GM18508 (cell line): Measurements from ENCODE around the gene KRT73.
"Not testable (repeated sequence)": the region's sequence is repeated elsewhere in the genome, so short reads cannot be mapped to it uniquely, and the experiment has no call there.

Experiments
- ATAC-seq: cut with Tn5 transposase; IDR thresholded peaks from one replicate; pipeline ENCODE4 v1.9.1; 2021; ENCODE audit warnings: moderate number of reproducible peaks; ENCODE audit not compliant: insufficient read depth, unreplicated experiment

The KRT73 gene

DNA sequence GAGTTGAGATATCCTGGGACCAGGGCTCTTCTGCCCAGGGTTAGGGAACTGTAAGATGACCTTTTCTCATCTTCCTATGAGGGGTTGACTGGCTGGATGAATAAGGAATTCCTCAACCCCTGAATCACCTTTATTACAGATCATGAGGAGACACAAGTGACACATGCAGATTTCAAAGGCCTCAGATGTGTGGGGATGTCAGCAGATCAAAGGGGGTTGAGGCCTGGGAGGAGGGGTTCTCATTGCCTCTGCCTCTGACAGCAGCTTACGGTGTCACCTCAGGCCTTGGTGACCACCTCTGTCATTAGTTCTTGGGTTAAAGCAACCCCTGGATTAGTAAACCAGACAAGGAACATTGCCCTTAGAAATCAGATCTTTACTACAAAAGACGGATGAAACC is 15.0 kb downstream of the KRT73 start:
- no peak for ATAC-seq

GRCh38 chr12:52602552-52602951 is 15.8 kb downstream of the KRT73 start:
- no peak for ATAC-seq

DNA sequence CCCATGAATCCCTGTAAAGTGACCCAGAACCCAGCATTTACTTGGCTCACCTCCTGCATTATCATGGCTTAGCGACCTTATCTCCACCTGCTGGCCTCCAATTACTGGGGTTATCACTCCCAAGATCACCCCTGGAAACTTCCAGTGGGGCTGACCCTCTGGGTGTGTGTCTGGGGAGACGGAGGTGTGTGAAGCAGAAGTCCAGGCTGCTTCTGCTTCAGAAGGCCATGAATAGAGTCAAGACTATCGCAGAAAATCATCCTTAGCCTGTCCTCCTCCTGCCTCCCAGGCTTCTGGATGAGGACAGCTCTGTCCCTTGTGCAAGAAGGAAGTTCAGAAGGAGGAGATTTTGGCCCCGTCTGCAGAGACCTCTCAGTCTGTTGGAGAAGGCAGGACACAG is 16.7 kb downstream of the KRT73 start:
- no peak for ATAC-seq

DNA sequence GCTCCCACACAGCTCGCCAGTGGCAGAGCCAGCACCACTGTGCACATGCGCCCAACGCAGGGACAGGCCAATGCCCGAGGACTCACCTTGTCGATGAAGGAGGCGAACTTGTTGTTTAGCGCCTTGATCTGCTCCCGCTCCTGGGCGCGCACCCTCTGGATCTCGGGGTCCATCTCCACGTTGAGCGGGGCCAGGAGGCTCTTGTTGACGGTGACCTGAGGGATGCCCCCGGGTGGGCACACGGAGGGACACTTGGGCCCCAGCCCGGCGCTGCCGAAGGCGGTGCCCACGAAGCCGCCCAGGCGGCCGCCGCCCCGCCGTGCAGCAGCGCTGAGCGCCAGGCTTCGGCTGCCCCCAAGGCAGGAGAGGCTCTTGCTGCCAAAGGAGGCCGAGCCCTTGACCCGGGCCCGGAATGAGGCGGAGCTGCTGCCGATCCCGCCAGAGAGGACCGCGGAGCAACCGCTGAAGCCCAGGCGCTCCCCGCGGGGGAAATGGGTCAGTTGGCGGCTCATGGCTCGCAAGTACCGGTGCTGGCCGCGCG is 17.3 kb downstream of the KRT73 start, which contains the start of gene KRT72:
KRT72 (minus strand) TSS at position 523 of the 541 bp plus-strand sequence; CDS start at position 512, 11 bp downstream.
- no peak for ATAC-seq

- no peak for ATAC-seq
These were observed 17.9 kb downstream of the KRT73 start for GRCh38 chr12:52600475-52600874.

- ATAC-seq, result no peak
These were observed 18.3 kb downstream of the KRT73 start for GRCh38 chr12:52600071-52600470.

DNA sequence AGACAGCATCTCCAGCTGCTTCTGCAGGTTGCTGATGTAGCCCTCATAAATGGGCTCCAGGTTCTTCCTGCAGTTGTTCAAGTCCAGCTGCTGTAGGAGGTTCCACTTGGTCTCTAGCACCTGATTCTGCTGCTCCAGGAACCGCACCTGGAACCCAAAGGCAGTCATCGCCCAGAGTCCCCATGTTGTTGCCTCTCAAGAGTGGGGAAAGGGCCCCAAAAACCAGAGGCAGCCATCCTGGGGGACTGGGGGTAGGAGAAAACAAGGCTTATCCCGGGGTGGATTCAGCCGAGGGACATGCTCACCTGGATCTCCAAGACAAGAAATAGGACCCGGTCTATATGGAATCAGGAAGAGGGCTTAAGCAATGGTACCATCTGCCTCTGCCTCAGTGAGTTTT is 19.4 kb downstream of the KRT73 start:
- no peak for ATAC-seq

DNA sequence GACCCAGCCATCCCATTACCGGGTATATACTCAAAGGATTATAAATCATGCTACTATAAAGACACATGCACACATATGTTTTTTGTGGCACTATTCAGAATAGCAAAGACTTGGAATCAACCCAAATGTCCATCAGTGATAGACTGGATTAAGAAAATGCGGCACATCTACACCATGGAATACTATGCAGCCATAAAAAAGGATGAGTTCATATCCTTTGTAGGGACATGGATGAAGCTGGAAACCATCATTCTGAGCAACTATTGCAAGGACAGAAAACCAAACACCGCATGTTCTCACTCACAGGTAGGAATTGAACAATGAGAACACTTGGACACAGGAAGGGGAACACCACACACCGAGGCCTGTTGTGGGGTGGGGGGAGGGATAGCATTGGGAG is 24.1 kb downstream of the KRT73 start:
- not testable (repeated sequence) for ATAC-seq

DNA sequence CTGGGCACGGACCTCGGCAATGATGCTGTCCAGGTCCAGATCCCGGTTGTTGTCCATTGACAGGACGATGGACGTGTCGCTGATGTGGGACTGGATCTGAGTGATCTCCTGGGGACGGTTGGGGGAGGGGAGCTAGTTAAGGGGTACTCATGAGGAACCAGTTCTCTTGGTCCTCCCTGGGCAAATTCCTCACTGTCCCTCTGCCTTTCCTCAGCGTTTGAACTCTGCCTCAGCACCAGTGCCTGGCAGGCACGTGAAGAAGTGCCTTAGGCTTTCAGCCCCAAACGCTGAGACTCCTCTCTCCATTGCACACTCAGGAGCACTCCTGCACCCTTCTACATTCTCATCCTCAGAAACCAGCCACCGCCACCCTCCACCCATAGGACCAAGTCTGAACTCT is 26.8 kb downstream of the KRT73 start:
- ATAC-seq, result no peak

DNA sequence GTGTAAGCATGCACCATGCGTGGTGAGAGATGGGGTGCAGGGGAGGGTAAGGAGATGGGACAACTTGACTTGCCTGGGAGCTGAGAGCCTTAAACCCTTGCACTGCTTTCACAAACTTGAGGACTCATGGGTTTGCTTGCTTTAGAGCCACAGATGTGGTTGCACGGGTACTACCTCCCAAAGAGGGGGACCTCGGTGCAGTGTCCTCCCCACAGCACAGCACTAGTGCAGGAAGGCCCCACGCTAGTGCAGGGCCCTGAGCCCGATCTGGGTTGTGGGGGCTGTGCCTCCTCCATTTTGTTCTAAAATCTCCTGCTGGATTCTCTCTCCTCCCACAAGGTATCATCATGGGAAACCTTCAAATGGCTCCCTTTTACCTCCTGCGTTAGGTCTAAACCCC is 28.3 kb downstream of the KRT73 start:
- ATAC-seq, result no peak

DNA sequence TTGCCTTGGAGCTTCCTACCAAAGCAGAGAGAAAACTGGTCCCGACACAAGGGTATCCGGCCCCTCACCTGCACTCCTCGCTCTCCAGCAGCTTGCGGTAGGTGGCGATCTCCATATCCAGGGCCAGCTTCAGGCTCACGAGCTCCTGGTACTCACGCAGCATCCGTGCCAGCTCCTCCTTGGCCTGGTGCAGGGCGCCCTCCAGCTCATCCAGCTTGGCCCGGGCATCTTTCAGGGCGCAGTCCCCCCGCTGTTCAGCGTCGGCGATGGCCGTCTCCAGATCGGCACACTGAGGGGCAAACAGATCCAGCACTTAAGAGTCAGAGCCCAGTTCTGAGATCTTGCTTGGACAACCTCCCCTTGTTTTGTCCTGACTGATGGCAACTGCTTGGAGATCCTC is 30.8 kb downstream of the KRT73 start:
- ATAC-seq, result no peak

- no peak for ATAC-seq
These were observed 32.4 kb downstream of the KRT73 start for GRCh38 chr12:52585946-52586345.

- no peak for ATAC-seq
These were observed 33.3 kb downstream of the KRT73 start for GRCh38 chr12:52585066-52585465.

DNA sequence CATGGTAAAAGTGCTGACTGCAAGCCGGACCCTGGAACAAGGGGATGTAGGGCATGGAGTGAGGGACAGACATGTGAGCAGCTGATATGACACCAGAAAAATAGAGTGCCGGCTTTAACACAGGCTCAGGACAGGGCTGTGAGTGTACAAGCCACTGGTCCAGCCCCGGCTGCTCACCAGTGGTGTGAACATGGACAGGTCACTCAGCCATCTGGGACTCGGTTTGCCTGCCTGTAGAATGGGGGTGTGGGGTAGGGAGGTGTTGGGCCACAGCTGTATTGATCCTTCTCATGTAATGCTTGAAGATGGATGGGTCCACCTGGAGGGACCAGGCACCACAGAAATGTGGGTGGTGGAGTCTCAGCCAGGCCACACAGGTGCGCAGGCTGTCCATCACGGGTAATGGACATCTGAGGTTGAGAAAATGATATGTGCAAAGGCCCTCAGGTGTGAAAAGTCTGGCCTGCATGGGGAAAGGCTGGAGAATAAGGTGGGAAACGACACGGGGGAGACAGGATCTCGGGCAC is 34.1 kb downstream of the KRT73 start:
- no peak for ATAC-seq

- no peak for ATAC-seq
These were observed 35.3 kb downstream of the KRT73 start for GRCh38 chr12:52582971-52583456.

DNA sequence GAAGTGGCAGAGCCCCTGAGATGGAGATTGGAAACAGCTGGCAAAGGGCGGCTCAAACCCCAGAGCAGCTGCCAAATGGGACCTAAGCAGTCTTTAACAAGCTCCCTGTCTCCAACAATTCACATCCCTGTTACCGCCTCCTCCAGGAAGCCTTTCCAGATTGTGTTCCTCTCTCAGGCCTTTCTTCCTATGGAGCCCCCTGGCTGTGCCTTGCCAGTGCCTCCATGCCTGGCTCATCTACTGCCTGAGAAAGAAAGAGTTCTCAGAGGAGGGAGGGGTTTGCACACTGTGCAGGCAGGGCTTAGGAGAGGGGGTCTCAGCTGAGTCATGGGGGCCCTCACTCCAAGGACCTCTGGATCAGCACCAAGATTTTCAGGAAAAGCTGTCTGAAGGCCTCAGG is 35.9 kb downstream of the KRT73 start:
- no peak for ATAC-seq

DNA sequence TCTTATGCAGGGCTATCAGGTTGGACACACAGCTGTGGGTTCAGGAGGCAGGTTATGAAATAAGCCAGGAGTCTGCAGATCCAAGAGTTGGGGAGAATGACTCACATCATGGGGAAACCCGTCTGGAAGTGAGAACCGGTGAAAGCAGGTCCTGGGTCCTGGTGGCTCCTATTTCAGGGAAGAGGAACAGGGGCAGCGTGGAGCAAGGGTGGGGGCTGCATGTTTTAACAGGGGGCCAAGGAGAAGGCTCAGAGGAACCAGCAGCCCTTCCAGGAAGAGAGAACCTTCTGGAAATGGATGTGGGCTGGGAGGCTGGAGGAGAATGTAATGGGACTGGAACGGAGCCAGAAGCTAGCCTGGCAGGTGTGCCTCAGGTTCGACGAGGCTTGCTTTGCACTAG is 36.9 kb downstream of the KRT73 start:
- ATAC-seq, result no peak

DNA sequence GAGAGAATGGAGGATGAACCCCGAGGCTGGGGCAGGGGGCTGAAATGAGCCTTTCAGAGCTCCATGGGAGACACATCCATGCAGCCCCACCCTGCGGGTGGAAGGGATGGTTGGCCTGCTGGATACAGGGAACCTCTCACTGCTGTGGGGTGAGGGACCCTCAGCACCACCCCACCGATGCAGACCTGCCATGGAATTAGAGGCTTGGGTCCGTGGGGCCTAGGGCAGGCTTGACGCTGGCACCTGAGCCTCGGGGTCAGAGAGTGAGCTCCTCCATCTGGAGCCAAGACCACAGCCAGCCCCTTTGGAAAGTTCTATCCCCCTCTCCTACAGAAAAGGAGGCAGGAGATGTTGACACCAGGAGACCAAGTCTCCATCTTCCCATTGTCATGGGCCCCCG is 37.3 kb downstream of the KRT73 start:
- ATAC-seq, result no peak

DNA sequence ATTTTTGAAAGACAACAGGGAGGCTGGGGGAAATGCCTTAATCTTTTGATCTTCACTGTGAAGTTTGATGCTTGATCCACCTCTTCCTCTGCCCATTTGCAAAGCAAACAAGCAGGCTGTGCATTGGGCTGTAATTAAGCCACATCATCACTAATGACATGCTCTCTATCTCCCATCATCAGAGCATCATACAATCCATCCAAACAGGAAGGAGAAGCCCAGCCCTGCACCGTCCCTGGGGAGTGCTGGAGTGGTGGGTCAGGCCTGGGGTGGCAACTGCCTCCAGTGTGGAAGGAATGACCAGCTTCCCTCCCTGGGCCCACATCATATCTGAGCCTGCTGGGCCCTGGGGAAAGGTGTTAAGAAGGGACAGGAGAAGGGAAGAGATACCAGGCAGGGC is 37.9 kb downstream of the KRT73 start:
- ATAC-seq, result no peak

GRCh38 chr12:52579468-52580465 is 38.6 kb downstream of the KRT73 start:
- no peak for ATAC-seq

- ATAC-seq, result no peak
These were observed 39.9 kb downstream of the KRT73 start for GRCh38 chr12:52578469-52578868.
